HTR-8/SVneo (cell line): ENCODE results near the gene CNTN4.
"Not testable (repeated sequence)": the region's sequence is repeated elsewhere in the genome, so short reads cannot be mapped to it uniquely, and the experiment has no call there.

ENCODE experiments used
- DNase-seq: peaks from one replicate; pipeline ENCODE4 v3.0.0; 2011; ENCODE audit warnings: low spot score, mixed read lengths; ENCODE audit not compliant: insufficient read length
- FAIRE-seq: peaks from 2 replicates; lab custom pipeline; 2011; peaks lifted over from hg19 to GRCh38; lab: Jason Lieb, UNC

The CNTN4 gene

DNA sequence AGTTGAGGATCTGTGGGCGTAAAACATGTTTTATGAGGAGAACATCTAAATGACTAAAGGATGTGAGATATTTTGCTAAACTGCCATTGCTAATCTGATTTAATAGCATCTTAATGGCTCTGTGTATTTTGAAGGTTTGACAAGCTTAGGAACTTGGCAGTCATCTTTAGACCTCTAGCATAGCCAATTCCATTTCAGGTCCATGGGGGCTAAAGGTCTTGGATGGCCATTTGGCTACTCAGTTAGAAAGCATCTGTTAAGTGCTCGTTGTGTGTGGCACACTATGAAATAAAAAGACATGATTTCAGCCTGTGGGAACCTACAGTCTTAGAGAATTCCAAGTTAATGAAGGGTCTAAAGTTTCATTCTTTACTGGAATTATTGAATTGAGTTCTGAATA lies 775.3 kb downstream of the CNTN4 start:
- no peak for DNase-seq
- FAIRE-seq, result no peak

DNA sequence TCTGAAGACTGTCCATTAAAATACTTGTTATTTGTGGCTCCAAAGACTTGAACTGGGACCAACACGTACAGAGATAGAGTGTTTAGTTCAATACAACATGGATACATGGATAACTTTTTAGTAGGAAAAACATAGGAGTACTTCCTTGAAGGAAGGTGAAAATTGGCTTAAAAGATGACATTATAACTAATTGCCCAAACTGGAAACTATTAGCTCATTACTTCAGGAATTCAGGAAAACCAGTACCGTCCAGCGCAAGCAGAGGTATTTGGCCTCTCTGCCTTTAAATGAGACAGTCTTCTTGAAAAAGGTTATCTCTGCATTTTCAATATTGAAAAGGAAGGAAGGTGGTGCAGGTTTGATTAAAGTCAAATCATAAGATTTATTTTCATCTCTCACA lies 777.0 kb downstream of the CNTN4 start:
- FAIRE-seq (no peak), DNase-seq (no peak)

DNA sequence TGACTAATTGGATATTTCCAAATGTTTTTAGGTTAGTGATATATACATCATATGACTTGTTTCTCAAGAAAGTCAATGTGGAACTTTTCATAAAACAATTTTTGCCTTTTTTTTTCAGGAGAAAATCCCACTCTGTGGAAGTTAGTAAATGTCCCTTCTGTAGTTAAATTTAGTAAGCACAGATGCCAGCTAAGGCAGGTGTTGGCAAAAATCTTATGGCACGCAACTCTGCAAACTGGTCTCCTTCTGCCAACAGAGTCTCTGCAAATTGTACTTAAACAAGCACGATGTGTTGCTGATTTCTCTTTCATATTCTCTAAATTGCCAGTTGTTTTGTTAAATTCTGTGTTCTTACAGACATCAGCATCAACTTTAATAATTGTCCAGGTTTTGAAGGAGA lies 777.7 kb downstream of the CNTN4 start:
- DNase-seq, result no peak
- FAIRE-seq, result no peak

DNA sequence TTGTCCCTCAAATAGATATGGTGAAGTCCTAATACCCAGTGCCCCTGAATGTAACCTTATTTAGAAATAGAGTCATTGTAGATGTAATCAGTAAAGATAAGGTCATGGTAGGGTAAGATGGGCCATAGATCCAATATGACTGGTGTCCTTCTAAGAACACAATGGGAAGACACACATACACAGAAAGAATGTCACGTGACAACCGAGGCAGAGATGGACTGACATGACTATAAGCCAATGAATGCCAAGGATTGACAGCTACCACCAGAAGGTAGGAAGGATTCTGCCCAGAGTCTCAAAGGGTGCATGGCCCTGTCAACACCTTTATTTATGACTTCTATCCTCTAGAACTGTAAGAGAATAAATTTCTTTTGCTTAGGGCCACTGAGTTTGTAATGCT lies 780.4 kb downstream of the CNTN4 start:
- FAIRE-seq (no peak), DNase-seq (no peak)

DNA sequence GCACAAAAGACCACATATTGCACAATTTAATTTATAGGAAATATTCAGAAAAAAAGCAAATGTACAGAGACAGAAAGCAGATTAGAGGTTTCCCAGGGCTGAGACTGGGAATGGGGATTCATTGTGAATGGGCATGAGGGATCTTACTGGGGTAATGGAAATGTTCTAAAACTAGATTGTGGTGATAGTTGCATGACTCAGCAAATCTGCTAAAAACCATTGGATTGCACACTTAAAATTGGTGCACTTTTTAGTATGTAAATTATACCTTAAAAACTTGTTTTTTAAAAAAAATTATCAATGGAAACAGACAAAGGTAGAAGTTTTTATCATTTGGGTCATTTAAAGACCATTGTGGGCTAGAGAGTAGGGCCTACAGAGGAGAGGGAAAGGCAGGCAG lies 780.9 kb downstream of the CNTN4 start:
- no peak for FAIRE-seq
- no peak for DNase-seq

DNA sequence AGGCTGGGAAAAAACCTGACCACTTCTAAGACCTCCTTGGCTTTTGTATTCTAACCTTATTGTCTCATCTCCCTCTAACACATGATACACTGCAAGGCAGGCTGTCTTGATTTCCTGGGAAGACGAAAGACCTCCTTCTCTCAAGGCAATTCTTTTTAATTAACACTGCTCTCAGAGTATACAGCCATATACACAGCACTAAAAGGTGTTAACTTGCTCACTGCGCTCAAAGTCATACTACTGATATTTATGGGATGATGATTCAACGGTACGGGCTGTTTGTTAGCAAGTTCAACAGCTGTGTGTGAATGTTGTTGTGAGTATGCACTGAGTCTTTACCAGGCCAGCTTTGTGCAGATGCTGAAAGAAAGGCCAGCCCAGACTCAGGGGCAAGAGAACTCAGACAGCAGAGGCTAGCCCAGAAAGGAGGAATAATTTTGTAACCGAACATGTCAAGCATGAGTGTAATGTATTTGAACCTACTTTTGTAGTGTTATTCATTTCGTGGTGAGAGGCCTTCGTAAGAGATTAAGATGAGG lies 781.6 kb downstream of the CNTN4 start:
- FAIRE-seq (no peak), DNase-seq (no peak)

DNA sequence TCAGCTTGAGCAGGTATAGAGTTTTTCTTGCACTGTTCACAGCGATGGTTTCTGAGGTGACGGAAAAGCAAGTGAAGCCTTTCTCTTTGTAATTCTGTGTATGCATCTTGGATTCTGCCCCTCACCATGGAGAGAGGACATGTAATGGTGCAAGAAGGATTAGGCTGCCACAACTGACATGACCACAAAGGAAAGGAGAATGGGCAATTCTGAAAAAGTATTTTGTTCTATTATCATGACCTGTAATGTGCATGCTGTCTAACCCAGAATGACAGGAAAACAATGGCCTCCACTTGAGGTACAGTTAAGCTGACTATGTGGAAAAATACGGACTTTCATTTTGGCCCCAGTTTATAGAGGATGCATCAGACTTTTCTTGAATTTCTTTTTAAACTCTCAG lies 784.6 kb downstream of the CNTN4 start:
- FAIRE-seq, result no peak
- DNase-seq, result no peak

DNA sequence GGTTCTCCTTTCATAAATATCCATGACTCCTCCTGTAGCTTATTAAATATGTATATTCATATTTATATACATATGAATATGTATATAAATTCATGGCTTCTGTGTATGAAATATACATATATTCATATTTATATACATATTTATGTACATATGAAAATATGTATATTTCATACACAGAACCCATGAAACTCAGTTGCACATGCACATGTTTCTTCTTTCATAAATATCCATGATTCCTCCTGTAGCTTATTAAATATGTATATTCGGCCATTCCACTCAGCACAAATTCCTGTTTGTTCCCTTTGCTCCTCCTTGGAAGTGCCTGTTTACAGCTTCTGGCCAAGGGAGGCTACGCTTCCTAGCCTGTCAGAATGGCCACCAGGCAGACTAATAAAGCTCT lies 789.9 kb downstream of the CNTN4 start:
- FAIRE-seq (no peak), DNase-seq (no peak)

DNA sequence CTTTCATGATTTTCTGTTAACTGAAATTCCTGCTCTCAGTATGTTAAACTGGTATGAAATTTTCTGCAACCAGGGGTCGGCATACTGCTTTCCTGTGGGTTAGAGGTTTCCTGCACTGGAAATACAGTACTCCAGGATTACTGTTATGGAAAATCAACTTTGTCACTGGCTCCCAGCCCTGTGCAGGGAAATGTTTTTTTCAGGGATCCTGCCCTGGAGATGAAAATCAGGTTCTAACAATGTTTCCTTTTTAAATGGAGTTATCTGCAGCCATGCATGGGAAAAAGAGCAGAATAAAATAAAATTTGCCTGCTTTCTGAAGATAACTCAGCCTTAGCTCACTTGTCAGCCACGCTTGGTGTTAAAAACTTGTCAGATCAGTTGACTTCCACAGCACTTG lies 791.1 kb downstream of the CNTN4 start:
- no peak for FAIRE-seq
- DNase-seq, result no peak

DNA sequence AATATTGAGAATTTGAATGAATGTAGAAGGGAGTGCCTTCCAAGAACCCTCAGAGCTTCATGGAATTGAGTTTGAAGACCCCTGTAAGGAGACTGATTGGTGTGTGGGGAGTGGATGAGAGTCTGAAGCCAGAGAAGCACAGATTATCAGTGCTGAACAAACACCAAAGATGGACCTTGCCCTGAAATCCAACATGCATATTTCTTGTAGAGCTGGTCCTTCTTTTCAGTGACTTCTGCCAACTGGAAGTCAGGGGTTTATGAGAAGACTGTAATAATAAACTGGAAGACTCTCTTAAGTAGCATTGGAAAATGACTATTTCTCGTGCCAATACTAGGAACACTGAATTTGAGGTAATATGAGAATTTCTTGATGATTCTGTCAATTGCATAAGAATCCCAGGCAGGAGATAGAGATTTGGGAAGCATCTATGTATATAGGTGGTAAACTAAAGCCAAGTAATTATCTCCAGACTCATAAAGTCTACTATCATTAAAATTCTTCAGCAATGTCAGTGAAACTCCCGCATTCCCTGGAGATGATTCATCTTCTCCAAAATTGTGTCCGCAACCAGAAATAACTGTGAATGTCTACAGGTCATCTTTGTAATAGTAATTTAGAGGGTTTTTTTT lies 797.8 kb downstream of the CNTN4 start:
- FAIRE-seq, result no peak
- DNase-seq, result no peak

DNA sequence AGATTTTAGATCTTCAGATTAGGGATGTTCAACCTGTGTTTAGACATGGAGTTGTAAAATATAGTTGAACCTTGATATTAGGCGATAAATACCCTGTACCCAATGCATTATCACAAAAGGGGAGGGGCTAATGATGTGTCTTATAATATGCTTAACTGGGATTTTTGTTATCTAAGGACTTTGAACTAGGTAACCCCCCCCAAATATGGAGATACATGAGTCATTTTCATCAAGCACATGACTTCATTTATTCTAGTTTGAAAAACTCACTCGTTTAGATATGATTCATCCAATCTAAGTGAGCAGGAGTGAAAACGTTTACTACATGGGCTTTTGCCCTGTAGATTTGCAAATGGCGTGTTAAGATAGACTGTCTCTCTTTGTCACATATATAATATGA lies 799.2 kb downstream of the CNTN4 start:
- no peak for DNase-seq

DNA sequence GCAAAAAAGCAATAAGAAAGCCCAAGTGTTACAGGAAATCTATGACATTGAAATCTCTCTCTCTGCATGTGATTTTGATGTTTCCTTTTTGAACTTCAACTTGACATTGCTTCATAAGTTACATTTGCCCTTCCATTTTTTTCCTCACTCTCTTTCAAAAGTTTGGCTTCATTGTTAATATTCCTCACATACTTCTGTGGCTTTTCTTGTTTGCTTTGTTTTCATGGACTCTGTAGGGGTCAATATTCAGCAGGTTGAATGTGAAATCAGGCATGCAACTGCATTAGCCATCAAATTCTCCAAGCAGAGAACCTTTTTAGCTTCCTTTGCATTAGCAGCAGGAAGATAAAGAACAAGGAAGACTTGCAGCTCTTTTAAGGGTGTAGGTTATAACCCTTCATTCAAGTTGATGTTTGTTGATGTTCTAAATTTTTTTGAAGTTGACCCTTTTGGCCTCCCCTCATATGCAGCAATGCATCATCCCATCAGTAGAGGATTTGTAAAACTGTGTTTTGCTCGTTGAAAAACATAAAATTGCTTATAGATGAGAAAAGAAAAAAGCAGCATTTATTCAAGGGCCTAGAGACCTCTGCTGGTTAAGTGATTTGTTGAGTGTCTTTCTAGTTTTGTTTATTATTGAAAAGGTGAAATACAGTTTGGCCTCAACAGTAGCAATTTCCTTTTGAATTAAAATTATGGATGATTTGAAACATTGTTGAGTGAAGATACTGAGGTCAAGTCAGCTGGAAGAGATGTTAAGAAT lies 800.1 kb downstream of the CNTN4 start:
- FAIRE-seq (no peak), DNase-seq (no peak)

More for the DNA sequence above, 799.2 kb downstream of the CNTN4 start:
- no peak for FAIRE-seq

DNA sequence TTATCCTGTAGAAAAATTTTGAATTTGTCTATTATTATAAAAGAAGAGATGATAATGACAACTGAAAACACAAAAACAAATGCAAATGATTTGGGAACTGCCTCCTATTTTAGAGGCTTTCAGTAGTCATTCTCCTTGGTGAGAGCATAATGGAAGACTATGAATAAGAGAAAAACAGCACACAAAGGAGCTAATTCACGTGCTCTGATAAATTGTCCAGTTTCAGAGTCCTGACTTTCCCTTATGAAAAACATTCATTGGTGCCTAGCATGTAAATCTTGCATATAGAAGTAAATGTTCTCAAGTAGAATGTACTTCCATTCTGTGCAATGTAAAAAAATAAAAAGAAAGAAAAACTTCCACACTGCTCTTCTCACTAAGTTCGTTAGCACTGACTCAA lies 805.4 kb downstream of the CNTN4 start:
- no peak for FAIRE-seq

DNA sequence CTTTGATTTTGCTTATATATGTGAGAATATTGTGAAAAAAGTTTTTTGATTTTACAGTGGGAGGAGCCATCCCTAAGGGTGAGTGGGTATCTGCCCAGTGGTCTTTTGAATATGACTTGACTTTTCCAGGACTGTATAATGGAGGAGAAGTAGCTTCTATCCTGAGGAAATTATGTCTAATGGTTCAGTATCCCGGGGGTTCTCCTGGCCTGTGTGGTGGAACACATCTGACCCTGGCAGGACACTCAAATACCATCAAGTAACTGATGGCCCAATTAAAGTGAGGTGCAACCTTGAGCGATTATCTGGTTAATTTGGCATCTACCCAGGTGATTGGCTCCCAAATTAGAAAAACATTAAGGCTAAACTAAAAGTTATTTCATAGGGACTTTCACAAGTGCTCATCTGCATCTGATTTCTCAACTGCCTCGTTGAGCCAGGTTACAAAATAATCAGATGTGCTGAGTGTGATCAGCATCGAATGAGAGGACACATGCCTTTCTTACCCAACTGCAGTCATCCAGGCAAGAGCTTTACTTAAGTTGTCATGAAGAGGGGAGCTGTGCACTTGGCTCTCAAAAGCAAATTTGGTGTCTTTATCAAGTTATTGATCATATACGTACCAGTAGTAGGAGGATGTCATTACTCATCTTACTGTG lies 810.2 kb downstream of the CNTN4 start:
- DNase-seq (no peak), FAIRE-seq (no peak)

More for the DNA sequence above, 805.4 kb downstream of the CNTN4 start:
- DNase-seq, result no peak

DNA sequence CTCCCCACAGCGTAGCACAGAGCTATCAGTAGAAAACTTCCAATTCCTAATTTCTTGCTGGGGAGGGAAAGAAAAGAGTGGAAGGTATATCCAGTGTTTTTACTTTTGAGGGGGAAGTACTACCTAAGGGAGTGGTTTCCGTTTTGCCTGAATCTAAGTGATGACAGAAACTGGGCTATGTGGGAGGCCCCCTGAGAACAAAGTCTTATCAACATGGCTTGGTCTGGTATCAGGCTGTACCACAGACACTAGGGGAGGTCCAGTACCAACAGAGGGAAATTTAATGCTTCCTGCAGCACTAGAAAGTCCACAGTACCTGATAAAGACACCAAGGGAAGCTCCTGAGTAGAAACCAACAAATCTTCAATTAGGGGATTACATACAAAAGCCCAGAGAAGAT lies 812.3 kb downstream of the CNTN4 start:
- DNase-seq (no peak), FAIRE-seq (no peak)

DNA sequence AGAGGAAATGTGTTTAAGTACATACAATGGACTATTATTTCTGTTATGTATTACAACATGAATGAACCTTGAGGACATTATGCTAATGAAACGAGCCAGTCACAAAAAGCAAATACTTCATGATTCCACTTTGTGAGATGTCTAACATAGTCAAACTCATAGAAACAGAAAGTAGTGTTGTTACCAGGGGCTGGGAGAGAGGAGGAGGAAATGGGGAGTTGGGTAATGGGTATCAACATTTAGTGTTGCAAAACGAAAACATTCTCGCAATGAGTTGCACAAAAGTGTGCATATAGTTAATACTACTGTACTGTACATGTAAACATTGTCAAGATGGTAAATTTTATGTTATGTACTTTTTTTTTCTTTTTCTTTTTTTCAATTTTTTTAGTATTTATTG lies 817.2 kb downstream of the CNTN4 start:
- no peak for FAIRE-seq
- no peak for DNase-seq

DNA sequence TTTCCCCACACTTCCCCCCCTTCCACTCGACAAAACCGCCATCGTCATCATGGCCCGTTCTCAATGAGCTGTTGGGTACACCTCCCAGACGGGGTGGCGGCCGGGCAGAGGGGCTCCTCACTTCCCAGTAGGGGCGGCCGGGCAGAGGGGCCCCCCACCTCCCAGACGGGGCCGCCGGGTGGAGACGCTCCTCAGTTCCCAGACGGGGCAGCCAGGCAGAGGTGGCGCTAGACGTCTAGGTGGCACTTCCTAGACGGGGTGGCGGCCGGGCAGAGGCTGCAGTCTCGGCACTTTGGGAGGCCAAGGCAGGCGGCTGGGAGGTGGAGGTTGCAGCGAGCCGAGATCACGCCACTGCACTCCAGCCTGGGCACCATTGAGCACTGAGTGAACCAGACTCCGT lies 818.0 kb downstream of the CNTN4 start:
- FAIRE-seq, DNase-seq: not testable (repeated sequence)

DNA sequence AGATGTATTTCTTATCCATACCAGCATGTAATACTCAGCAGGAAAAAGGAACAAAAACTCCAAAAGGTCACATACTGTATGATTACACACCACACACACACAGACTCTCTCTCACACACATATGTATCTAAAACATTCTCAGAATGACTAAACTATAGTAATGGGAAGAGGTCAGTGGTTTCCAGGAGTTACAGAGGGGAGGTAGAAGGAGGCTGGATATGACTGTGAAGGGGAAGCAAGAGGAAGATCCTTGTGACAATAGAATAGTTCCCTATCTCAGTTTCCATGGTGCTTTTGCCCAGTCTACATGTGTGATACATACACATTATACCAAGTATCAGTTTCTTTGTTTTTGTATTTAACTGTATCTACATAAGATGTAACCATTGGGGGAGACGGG lies 821.4 kb downstream of the CNTN4 start:
- DNase-seq (no peak), FAIRE-seq (no peak)

DNA sequence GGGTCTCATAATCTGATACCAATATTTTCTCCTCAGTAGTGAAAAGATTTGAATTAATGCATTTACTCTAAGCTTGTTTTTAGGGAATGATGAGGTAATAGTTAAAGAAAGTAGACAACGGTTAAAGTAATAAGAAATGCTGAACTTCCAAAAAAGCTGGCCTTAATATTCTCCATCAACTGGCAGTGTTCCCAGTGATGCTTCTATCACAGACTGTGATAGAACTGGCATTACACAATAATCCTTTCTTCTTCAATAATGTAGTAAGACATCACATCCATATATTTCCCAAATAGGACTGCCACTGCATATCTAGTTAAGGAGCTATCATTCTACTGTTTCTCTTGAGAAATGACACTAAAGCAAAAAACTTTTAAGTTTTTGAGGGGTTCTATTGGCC lies 822.8 kb downstream of the CNTN4 start:
- DNase-seq (no peak), FAIRE-seq (no peak)

DNA sequence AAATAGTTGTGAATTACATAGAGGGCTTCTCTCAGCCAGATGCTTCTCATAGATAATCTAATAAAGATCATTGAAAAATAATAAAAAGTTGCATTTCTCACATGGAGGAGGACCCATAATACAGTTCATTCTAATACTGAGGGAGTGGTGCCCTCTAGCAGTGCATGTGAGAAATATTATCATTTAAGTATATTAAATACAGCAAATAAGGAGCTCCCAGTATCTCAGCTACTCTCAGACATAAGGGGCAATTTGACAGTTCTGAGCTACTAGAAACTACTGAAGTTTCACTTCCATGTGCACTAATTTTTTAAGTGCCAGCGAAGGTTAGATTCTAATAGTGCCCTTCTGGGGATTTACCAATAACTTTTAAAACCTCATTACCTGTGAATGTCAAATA lies 823.2 kb downstream of the CNTN4 start:
- no peak for FAIRE-seq
- no peak for DNase-seq

DNA sequence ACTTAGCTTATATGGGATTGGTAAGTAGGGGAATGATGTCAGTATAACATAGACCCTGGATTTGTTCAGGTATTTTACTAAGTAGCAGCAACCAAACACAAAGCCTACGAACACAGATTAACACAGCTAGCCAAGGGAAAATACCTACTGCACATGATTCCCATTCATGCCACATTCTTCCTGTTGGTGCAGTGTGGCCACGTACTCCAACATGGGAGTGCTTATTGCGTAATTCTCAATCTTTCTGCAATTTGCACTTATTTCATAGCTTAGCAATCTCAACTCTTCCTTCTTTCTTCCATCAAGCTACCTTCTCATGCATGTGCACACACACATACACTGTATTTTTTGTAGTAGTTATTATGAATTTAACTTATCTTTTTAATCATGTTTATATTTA lies 824.7 kb downstream of the CNTN4 start:
- FAIRE-seq (no peak), DNase-seq (no peak)
